HL-60 (cell line): Measurements from ENCODE around the gene IL17RA.
A peak's percentile ranks its signal among the peaks of the same experiment; 100 is the strongest.

Source experiments
- DNase-seq, 2 experiments: peaks; one replicate each; pipeline ENCODE4 v3.0.0-alpha.2; 2010 to 2020; ENCODE audit warnings: low read depth in 1 of 2, low spot score in 1 of 2
- H3K27ac ChIP-seq: fragments of 250-450 bp; sonication (Bioruptor Pico); replicated peaks from 2 replicates; pipeline ENCODE4 v1.5.1; 2020; ENCODE audit warnings: mild to moderate bottlenecking, moderate library complexity
- H3K27me3 ChIP-seq: fragments of 250-450 bp; sonication (Bioruptor Pico); 2 replicates; pipeline ENCODE4 v1.5.1; 2021; ENCODE audit warnings: mild to moderate bottlenecking, moderate library complexity; ENCODE audit not compliant: insufficient read depth, poor library complexity, severe bottlenecking
- H3K4me3 ChIP-seq: replicated peaks from 2 replicates; pipeline ENCODE4 v1.5.1; 2011; ENCODE audit warnings: mild to moderate bottlenecking, control low read depth, low read length; ENCODE audit not compliant: insufficient read depth
- GABPA ChIP-seq: IDR thresholded peaks from 2 replicates; pipeline ENCODE4 v1.6.1; 2012; ENCODE audit warnings: low read depth
- POLR2AphosphoS5 ChIP-seq: IDR thresholded peaks from 2 replicates; pipeline ENCODE4 v1.6.1; 2012; ENCODE audit warnings: low read depth
- SPI1 ChIP-seq: IDR thresholded peaks from 2 replicates; pipeline ENCODE4 v1.6.1; 2012; ENCODE audit warnings: low read depth, mild to moderate bottlenecking, borderline replicate concordance
- TF ChIP-seq, protein P1 (sequence below): IDR thresholded peaks from 2 replicates; pipeline ENCODE4 v1.6.1; 2012; ENCODE audit warnings: low read depth; ENCODE audit not compliant: insufficient replicate concordance
- TF ChIP-seq, protein P2 (sequence below): IDR thresholded peaks from one replicate; pipeline ENCODE4 v1.5.1; 2011; ENCODE audit warnings: low read length, control low read depth, inconsistent platforms; ENCODE audit not compliant: insufficient read depth

The IL17RA gene

DNA sequence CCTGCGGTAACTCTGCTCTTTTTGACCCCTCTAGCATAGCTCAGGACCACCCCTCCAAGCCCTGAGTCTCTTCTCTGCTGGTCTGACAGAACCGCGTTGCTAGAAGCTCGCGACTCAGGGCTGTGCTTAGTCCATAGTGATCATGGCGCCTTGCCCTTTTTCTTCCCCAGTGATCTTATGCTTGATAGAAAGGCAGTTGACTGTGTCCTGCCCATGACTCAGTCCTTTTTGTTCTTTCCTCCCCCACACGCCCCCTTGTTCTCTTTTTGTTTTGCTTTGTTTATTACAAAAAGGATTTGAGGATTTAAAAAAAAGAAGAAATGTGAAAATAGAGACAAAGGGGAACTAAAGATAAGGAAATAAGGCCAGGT is 17.5 kb downstream of the IL17RA start:
- Histone ChIP-seq H3K27me3 (no peaks in the 10 kb centered on the region), H3K4me3 (no peak overlapping the region), H3K27ac (peak overlapping the region; percentile 63)
- peak in 1 of 2 experiments; percentile 73 for DNase-seq
- TF ChIP-seq, protein P1, sequence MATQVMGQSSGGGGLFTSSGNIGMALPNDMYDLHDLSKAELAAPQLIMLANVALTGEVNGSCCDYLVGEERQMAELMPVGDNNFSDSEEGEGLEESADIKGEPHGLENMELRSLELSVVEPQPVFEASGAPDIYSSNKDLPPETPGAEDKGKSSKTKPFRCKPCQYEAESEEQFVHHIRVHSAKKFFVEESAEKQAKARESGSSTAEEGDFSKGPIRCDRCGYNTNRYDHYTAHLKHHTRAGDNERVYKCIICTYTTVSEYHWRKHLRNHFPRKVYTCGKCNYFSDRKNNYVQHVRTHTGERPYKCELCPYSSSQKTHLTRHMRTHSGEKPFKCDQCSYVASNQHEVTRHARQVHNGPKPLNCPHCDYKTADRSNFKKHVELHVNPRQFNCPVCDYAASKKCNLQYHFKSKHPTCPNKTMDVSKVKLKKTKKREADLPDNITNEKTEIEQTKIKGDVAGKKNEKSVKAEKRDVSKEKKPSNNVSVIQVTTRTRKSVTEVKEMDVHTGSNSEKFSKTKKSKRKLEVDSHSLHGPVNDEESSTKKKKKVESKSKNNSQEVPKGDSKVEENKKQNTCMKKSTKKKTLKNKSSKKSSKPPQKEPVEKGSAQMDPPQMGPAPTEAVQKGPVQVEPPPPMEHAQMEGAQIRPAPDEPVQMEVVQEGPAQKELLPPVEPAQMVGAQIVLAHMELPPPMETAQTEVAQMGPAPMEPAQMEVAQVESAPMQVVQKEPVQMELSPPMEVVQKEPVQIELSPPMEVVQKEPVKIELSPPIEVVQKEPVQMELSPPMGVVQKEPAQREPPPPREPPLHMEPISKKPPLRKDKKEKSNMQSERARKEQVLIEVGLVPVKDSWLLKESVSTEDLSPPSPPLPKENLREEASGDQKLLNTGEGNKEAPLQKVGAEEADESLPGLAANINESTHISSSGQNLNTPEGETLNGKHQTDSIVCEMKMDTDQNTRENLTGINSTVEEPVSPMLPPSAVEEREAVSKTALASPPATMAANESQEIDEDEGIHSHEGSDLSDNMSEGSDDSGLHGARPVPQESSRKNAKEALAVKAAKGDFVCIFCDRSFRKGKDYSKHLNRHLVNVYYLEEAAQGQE = no peak
- TF ChIP-seq, protein P2, sequence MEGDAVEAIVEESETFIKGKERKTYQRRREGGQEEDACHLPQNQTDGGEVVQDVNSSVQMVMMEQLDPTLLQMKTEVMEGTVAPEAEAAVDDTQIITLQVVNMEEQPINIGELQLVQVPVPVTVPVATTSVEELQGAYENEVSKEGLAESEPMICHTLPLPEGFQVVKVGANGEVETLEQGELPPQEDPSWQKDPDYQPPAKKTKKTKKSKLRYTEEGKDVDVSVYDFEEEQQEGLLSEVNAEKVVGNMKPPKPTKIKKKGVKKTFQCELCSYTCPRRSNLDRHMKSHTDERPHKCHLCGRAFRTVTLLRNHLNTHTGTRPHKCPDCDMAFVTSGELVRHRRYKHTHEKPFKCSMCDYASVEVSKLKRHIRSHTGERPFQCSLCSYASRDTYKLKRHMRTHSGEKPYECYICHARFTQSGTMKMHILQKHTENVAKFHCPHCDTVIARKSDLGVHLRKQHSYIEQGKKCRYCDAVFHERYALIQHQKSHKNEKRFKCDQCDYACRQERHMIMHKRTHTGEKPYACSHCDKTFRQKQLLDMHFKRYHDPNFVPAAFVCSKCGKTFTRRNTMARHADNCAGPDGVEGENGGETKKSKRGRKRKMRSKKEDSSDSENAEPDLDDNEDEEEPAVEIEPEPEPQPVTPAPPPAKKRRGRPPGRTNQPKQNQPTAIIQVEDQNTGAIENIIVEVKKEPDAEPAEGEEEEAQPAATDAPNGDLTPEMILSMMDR = no peak
- TF ChIP-seq POLR2AphosphoS5 (no peak; the same call in 1 of the 2 replicates), SPI1 (peak; percentile 49; the same call in 1 of the 2 replicates), GABPA (no peak)

DNA sequence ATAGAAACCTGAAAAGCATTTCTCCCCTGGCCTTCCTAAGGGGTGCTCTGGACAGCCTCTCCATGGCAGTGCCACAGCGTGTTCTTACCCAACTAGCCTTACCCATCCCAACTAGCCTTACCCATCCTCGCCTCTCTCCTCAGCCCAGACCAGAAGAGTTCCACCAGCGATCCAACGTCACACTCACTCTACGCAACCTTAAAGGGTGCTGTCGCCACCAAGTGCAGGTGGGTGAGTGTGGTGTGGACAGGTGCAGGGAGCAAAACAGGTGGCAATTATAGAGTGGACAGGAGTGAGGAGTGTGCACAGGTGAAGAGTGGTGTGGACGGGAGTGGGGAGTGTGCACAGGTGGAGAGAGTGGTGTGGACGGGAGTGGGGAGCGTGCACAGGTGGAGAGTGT is 18.6 kb downstream of the IL17RA start:
- no peak overlapping the region for H3K4me3 ChIP-seq
- H3K27me3 ChIP-seq = no peaks in the 10 kb centered on the region
- H3K27ac ChIP-seq = no peak overlapping the region
- DNase-seq = no peak
- TF ChIP-seq SPI1 (no peak), POLR2AphosphoS5 (no peak; the same call in 1 of the 2 replicates), GABPA (no peak)
- TF ChIP-seq, protein P1 = no peak
- TF ChIP-seq, protein P2 = no peak

DNA sequence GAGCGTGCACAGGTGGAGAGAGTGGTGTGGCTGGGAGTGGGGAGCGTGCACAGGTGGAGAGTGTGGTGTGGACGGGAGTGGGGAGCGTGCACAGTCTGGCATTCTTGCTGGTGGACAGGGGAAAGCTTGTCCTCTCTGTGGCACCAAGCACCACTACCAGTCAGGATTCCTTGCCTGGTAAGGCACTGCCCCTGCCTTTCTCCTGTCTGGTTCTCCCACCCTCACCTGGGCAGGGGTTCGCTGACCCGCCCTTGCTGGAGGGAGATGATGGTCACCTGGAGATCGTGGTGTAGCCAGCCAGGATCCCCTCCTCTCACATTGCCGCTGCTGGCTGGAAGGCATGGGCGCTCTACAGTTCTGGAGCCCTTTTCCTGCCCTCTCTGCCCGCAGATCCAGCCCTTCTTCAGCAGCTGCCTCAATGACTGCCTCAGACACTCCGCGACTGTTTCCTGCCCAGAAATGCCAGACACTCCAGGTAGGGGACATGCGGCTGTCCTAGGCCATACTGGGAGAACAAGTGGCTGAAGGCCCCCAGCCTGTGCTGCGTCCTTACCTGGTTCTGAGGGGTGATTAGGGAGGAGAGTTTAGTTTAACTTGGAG is 19.6 kb downstream of the IL17RA start:
- peak overlapping the region; percentile 83 for H3K27ac ChIP-seq
- no peak for TF ChIP-seq GABPA
- TF ChIP-seq, protein P2 = no peak
- no peak for TF ChIP-seq POLR2AphosphoS5
- TF ChIP-seq SPI1 = no peak
- TF ChIP-seq, protein P1 = no peak
- no peaks in the 10 kb centered on the region for H3K27me3 ChIP-seq
- no peak for DNase-seq
- H3K4me3 ChIP-seq = no peak overlapping the region
